Kidney glomerular epithelial cell (primary cell): Measurements from ENCODE around the gene TSPAN18.

Source experiments
- DNase-seq: peaks from one replicate; lab custom pipeline; 2025; lab: John Stamatoyannopoulos, UW

The TSPAN18 gene

GRCh38 chr11:44980533-44981427, 254.0 kb downstream of the TSPAN18 start:
- DNase-seq = no peak
